Measurements from ENCODE around the gene ADAT3. TPM values are rescaled to one million over a fixed set of nuclear protein-coding genes. Genes with fewer than 3 reads are reported as not detected.
"Not testable (repeated sequence)": the region's sequence is repeated elsewhere in the genome, so short reads cannot be mapped to it uniquely, and the experiment has no call there.

The ADAT3 gene
- total RNA-seq, 1 experiment from 2014 or later = 12.6 TPM

DNA sequence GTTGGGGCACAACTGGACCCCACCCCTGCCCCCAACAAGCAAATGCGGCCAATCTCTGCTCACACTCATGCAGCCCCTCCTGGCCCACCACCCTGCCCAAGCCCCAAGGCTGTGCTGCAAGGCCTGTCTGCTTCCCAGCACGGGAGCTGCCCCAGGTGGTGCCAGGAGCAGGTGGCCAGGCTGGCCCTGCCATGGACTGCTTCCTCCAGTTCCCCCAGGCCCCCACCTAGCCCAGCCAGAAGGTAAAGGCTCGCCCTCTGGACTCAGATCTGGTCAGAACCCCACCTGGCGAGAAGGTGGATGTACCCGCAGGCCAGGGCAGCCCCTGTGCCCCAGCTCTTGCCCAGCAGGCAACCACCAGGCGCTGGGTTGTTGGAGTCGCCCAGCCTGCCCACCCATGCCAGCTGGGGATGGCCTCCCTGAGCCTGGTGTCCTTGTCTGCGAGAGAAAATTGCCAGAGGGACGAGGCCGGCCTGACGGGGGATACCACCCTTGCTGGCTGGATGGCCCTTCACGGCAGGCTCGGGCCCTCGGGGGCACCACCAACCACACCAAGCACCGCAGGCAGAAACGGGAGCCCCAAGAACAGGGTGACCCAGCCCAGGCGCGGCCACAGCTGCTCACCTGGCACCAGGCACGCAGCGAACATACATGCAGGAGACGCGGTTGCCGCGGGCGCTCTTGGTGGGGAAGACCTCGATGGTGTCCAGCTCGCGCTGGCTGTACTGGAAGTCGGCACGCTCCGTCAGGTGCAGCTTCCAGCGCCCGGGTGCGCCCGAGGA lies 24.4 kb upstream of the ADAT3 start:
- Histone ChIP-seq H3K4me3 (ENCODE audit: low read depth, low read length) (no peak overlapping the region), H3K36me3 (ENCODE audit: control insufficient read depth, insufficient read depth, low read length) (no peaks in the 10 kb centered on the region), H3K9me3 (no peaks in the 10 kb centered on the region), H3K27me3 (replicated peaks; ENCODE audit: control insufficient read depth, insufficient read depth, low read length) (no peaks in the 10 kb centered on the region), H3K4me1 (peaks cover 14% of the 10 kb centered on the region)
- H3K9me3 Mint-ChIP-seq (ENCODE audit: unreplicated experiment) = no peaks in the 10 kb centered on the region
- no peaks in the 10 kb centered on the region for H3K27me3 Mint-ChIP-seq (ENCODE audit: insufficient read depth, unreplicated experiment)
- H3K4me3 Mint-ChIP-seq (ENCODE audit: unreplicated experiment) = no peak overlapping the region
- peaks cover 16% of the 10 kb centered on the region for H3K36me3 Mint-ChIP-seq (ENCODE audit: insufficient read depth, unreplicated experiment)
- H3K4me1 Mint-ChIP-seq (ENCODE audit: low read depth, unreplicated experiment) = peaks cover 17% of the 10 kb centered on the region
- TF ChIP-seq CTCF (IDR thresholded peaks at IDR 0.05; ENCODE audit: insufficient read depth in 1 of 2, low read depth in 1 of 2, low read length in 1 of 2, severe bottlenecking in 1 of 2, unreplicated experiment in 1 of 2) = no peak
- CTCF ChIA-PET = no interaction called here
- DNase-seq = no peak
- BruUV-seq (replicated peaks) = no TSS peak
- POLR2A ChIA-PET = no interaction called here
- intact Hi-C loops (cut with micrococcal nuclease; ENCODE audit: unreplicated experiment) = no loop called here
- no peak overlapping the region for H3K27ac Mint-ChIP-seq (ENCODE audit: unreplicated experiment)

GRCh38 chr19:1881393-1882088 lies 23.7 kb upstream of the ADAT3 start:
- H3K36me3 ChIP-seq (ENCODE audit: control insufficient read depth, insufficient read depth, low read length); DNase-seq; H3K4me3 ChIP-seq (ENCODE audit: low read depth, low read length); POLR2A ChIA-PET; intact Hi-C loops (cut with micrococcal nuclease; ENCODE audit: unreplicated experiment); H3K4me3 Mint-ChIP-seq (ENCODE audit: unreplicated experiment); CTCF ChIA-PET; H3K27me3 ChIP-seq (replicated peaks; ENCODE audit: control insufficient read depth, insufficient read depth, low read length); H3K9me3 Mint-ChIP-seq (ENCODE audit: unreplicated experiment); BruUV-seq (replicated peaks); H3K36me3 Mint-ChIP-seq (ENCODE audit: insufficient read depth, unreplicated experiment); H3K27ac Mint-ChIP-seq (ENCODE audit: unreplicated experiment); H3K27me3 Mint-ChIP-seq (ENCODE audit: insufficient read depth, unreplicated experiment); H3K9me3 ChIP-seq: not testable (repeated sequence)
- H3K4me1 Mint-ChIP-seq (ENCODE audit: low read depth, unreplicated experiment) = peaks cover 17% of the 10 kb centered on the region
- peaks cover 11% of the 10 kb centered on the region; the same call in 1 of the 2 replicates for H3K4me1 ChIP-seq

DNA sequence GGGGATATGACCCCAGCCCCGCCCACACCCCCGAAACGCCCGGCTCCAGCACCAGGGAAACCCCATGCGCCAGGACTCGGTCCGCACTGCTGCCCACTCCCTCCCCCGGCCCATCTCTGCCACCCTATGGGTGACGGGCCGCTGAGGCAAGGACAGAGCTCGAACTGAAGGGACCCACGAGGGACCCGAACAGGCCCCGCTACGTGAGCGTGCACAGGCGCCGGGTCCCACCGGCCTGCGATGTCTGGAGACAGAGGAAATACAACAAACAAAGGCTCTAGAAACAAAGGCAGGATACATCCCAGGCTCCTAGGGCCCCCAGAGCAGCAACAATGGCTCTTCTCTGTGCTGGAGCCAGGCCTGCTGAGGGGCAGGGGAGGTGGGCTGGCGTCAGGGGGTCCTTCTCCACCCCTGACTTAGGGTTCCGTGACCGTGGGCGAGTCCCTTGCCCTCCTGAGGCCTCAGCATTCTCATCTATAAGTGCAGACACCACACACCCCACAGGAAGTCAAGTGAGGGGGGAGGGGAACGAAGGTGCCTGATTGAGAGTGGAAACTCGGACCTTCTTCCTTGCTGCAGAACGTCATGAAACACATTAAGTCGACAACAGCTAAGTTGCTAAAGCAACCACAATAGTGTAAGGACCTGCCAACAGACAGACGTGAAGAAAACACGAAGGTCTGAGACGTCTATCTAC lies 23.0 kb upstream of the ADAT3 start:
- Histone ChIP-seq H3K4me1 (peaks cover 17% of the 10 kb centered on the region), H3K36me3 (ENCODE audit: control insufficient read depth, insufficient read depth, low read length) (no peaks in the 10 kb centered on the region), H3K27me3 (replicated peaks; ENCODE audit: control insufficient read depth, insufficient read depth, low read length) (no peaks in the 10 kb centered on the region), H3K9me3 (no peaks in the 10 kb centered on the region), H3K4me3 (ENCODE audit: low read depth, low read length) (no peak overlapping the region)
- Mint-ChIP-seq H3K9me3 (ENCODE audit: unreplicated experiment) (no peaks in the 10 kb centered on the region), H3K27me3 (ENCODE audit: insufficient read depth, unreplicated experiment) (no peaks in the 10 kb centered on the region), H3K36me3 (ENCODE audit: insufficient read depth, unreplicated experiment) (peaks cover 13% of the 10 kb centered on the region), H3K4me3 (ENCODE audit: unreplicated experiment) (peak overlapping the region; percentile 36), H3K4me1 (ENCODE audit: low read depth, unreplicated experiment) (peaks cover 20% of the 10 kb centered on the region), H3K27ac (ENCODE audit: unreplicated experiment) (no peak overlapping the region)
- CTCF ChIA-PET = no interaction called here
- no TSS peak for BruUV-seq (replicated peaks)
- TF ChIP-seq CTCF (IDR thresholded peaks at IDR 0.05; ENCODE audit: insufficient read depth in 1 of 2, low read depth in 1 of 2, low read length in 1 of 2, severe bottlenecking in 1 of 2, unreplicated experiment in 1 of 2) = no peak
- intact Hi-C loops (cut with micrococcal nuclease; ENCODE audit: unreplicated experiment) = no loop called here
- POLR2A ChIA-PET = no interaction called here
- DNase-seq = no peak

Data from Caco-2 (cell line).